ENCODE data around the gene ST3GAL4. TPM values are rescaled to one million over a fixed set of nuclear protein-coding genes. Genes with fewer than 3 reads are reported as not detected.

Gene ST3GAL4
- total and polyA plus RNA-seq, 2 experiments from 2014 or later = 19.1 to 25.6 TPM

DNA sequence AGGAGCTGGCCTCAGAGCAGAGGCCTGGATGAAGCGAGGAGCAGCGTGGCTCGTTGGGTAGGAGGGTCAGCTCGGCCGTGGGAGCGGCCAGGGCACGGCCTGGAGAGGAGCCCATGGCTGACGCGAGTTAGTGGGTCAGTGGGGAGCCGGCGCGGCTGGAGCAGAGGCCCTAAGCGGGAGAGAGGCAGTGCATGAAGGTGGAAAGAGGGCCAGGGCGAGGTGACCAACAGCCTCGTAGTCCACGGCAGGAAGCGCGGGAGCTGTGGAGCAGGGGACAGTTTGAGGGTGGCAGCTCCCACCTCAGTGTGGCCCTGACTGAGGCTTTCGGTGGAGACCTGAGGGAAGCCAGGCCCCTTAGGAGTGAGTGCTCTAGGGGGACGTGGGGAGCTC is 27.5 kb upstream of the ST3GAL4 start:
- H3K9me3 ChIP-seq (ENCODE audit: low read depth) = no peaks in the 10 kb centered on the region
- TF ChIP-seq, protein P1, sequence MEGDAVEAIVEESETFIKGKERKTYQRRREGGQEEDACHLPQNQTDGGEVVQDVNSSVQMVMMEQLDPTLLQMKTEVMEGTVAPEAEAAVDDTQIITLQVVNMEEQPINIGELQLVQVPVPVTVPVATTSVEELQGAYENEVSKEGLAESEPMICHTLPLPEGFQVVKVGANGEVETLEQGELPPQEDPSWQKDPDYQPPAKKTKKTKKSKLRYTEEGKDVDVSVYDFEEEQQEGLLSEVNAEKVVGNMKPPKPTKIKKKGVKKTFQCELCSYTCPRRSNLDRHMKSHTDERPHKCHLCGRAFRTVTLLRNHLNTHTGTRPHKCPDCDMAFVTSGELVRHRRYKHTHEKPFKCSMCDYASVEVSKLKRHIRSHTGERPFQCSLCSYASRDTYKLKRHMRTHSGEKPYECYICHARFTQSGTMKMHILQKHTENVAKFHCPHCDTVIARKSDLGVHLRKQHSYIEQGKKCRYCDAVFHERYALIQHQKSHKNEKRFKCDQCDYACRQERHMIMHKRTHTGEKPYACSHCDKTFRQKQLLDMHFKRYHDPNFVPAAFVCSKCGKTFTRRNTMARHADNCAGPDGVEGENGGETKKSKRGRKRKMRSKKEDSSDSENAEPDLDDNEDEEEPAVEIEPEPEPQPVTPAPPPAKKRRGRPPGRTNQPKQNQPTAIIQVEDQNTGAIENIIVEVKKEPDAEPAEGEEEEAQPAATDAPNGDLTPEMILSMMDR (IDR thresholded peaks at IDR 0.05; ENCODE audit: low read depth, low read length) = no peak
- H3K36me3 ChIP-seq = no peaks in the 10 kb centered on the region
- no peak overlapping the region for H3K27ac ChIP-seq
- no peaks in the 10 kb centered on the region for H3K4me1 ChIP-seq (ENCODE audit: low read depth)
- H3K27me3 ChIP-seq = no peaks in the 10 kb centered on the region
- no peak overlapping the region for H3K4me3 ChIP-seq
- DNase-seq (ENCODE audit: low read depth in 1 of 2, low spot score in 1 of 2) = no peak

DNA sequence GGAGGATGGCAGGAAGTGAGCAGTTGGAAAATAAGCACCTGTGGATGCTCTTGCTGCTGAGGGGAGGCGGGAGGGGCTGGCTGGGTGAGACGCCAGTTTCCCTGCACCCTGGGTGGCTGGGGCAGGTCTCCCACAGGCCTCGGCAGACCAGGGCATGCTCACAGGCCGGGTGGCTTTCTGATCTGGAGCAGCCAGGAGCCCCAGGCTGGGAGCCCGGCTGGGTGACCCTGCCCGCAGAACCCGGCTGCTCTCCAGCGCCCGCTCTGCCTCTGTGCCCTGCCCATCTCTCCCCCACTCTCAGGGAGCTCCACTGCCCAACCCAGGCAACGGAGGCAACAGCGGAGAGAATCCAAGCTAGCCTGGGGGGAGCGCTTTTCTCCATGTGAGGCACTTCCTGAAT is 27.0 kb upstream of the ST3GAL4 start:
- Histone ChIP-seq H3K27me3 (no peaks in the 10 kb centered on the region), H3K4me3 (no peak overlapping the region), H3K4me1 (ENCODE audit: low read depth) (no peaks in the 10 kb centered on the region), H3K36me3 (no peaks in the 10 kb centered on the region), H3K27ac (no peak overlapping the region), H3K9me3 (ENCODE audit: low read depth) (no peaks in the 10 kb centered on the region)
- TF ChIP-seq, protein P1 (IDR thresholded peaks at IDR 0.05; ENCODE audit: low read depth, low read length) = no peak
- DNase-seq (ENCODE audit: low read depth in 1 of 2, low spot score in 1 of 2) = no peak

DNA sequence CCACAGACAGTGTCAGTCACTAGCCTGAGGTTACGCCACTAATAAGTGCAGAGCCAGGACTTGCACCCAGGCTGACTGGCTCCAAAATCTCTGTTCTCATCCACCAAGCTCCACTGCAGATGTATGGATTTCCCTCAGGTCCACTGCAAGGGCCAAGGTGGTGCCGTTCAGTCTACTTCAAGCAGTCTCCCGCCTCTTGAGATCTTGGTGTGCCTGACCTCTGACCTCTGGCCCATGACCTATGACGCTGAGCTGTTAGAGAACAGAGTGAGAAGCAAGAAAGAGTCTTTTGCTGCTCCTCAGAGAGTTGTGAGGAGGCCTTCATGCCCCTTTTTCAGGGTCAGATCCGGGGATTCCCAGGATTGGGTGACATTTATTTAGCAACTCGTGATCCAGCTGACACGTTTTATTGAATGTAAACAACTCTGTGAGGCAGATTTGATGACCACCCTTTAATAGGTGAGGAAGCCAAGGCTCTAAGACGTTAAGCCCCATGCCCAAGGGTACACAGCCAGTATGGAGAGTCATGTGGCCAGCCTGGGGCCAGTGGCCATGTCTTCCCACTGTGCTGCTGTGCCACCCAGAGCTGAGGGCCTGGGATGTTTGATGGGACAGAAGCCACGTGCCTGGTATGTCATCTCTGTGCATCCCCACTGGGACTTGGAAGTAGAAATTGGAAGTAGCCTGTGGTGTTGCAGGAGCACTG is 26.4 kb upstream of the ST3GAL4 start:
- no peak for DNase-seq (ENCODE audit: low read depth in 1 of 2, low spot score in 1 of 2)
- H3K9me3 ChIP-seq (ENCODE audit: low read depth) = no peaks in the 10 kb centered on the region
- H3K27ac ChIP-seq = no peak overlapping the region
- H3K4me1 ChIP-seq (ENCODE audit: low read depth) = no peaks in the 10 kb centered on the region
- no peak overlapping the region for H3K4me3 ChIP-seq
- H3K36me3 ChIP-seq = no peaks in the 10 kb centered on the region
- no peaks in the 10 kb centered on the region for H3K27me3 ChIP-seq
- TF ChIP-seq, protein P1 (IDR thresholded peaks at IDR 0.05; ENCODE audit: low read depth, low read length) = no peak

DNA sequence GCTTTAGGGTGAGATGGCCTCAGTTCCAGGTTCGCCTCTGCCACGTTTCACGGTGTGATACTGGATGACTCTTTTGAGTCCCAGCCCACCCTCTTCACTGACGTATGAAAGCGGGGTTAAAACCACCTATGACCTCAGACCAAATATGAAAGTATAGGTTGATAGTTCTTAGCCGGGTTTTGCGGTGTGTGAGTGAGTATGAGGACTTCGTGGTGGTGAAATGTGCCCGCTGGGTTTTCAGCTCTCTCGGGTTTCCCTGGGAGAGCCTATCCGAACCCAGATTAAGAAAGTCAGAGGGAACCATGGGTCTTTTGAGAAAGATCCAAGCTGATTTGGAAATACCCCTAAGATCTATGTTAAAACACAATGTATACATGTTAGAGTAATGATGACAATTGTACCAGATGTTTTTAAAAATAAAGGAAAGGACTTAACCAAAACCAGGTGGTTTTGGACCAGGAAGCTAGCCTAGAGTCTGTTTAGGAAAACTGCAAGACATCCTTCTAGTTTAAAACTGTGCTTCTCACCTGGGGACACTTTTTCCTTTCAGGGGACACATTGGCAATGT is 25.8 kb upstream of the ST3GAL4 start:
- TF ChIP-seq, protein P1 (IDR thresholded peaks at IDR 0.05; ENCODE audit: low read depth, low read length) = no peak
- DNase-seq (ENCODE audit: low read depth in 1 of 2, low spot score in 1 of 2) = no peak
- Histone ChIP-seq H3K9me3 (ENCODE audit: low read depth) (no peaks in the 10 kb centered on the region), H3K4me3 (no peak overlapping the region), H3K27me3 (no peaks in the 10 kb centered on the region), H3K36me3 (no peaks in the 10 kb centered on the region), H3K27ac (no peak overlapping the region), H3K4me1 (ENCODE audit: low read depth) (no peaks in the 10 kb centered on the region)

DNA sequence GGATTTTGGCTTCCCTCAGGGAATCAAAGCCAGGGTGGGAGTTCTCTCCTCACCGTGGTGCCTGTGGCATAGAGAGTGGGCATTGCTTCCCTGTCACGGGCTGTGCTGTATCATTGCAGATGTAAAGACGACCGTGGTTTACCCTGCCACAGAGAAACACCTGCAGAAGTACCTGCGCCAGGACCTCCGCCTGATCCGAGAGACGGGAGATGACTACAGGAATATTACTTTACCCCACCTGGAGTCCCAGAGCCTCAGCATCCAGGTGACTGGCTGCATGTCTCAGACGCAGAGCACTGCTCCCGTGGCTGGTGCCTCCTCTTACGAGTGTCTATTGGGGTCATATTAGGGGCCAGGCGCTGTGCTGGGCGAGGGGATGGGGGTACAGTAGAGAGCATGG is 24.2 kb upstream of the ST3GAL4 start:
- Histone ChIP-seq H3K36me3 (no peaks in the 10 kb centered on the region), H3K27ac (no peak overlapping the region), H3K4me3 (no peak overlapping the region), H3K27me3 (no peaks in the 10 kb centered on the region), H3K4me1 (ENCODE audit: low read depth) (peaks cover 2% of the 10 kb centered on the region), H3K9me3 (ENCODE audit: low read depth) (no peaks in the 10 kb centered on the region)
- DNase-seq (ENCODE audit: low read depth in 1 of 2, low spot score in 1 of 2) = no peak
- TF ChIP-seq, protein P1 (IDR thresholded peaks at IDR 0.05; ENCODE audit: low read depth, low read length) = no peak

All from cardiac muscle cell (in vitro differentiated cells and primary cell).